PC-3 (cell line): ENCODE results near the gene COL7A1. TPM values are rescaled to one million over a fixed set of nuclear protein-coding genes. Genes with fewer than 3 reads are reported as not detected.

Experiments
- ATAC-seq: fragments of 200-7000 bp; cut with Tn5 transposase; 2 replicates; pipeline ENCODE4 v1.9.1; 2020; ENCODE audit warnings: mild to moderate bottlenecking, moderate library complexity
- BruUV-seq: library from RNA; stranded (reverse); fragments of 400-500 nt; replicated peaks from 2 replicates; lab custom pipeline; 2021; lab: Mats Ljungman, UMichigan
- CTCF ChIA-PET: fragments of 300-600 bp; sonication (Branson Sonifier 250); formaldehyde crosslinking; loops from one replicate; lab custom pipeline; 2022; ENCODE audit warnings: antibody characterized with exemption; lab: Charles Lee
- POLR2A ChIA-PET: fragments of 300-600 bp; sonication (Branson Sonifier 250); formaldehyde crosslinking; loops from one replicate; lab custom pipeline; 2022; ENCODE audit warnings: antibody characterized with exemption; ENCODE audit not compliant: unreplicated experiment; lab: Charles Lee
- DNase-seq: peaks from one replicate; pipeline ENCODE4 v3.0.0-alpha.2; 2015
- H2AFZ ChIP-seq: fragments of 300-600 bp; sonication (generic); 2 replicates; pipeline ENCODE4 v1.6.0; 2016; ENCODE audit warnings: antibody characterized with exemption, low read length
- H3F3A ChIP-seq: fragments of 300-600 bp; sonication (generic); one replicate; pipeline ENCODE4 v1.6.0; 2017; ENCODE audit warnings: antibody characterized with exemption, low read length, control low read depth, mild to moderate bottlenecking; ENCODE audit not compliant: unreplicated experiment
- H3K27ac ChIP-seq: fragments of 300-600 bp; sonication (generic); 2 replicates; pipeline ENCODE4 v1.5.1; 2016; ENCODE audit warnings: mild to moderate bottlenecking, low read length
- H3K27me3 ChIP-seq: fragments of 300-600 bp; sonication (generic); 2 replicates; pipeline ENCODE4 v1.6.1; 2016; ENCODE audit warnings: low read length, mixed read lengths
- H3K36me3 ChIP-seq: fragments of 300-600 bp; sonication (generic); 2 replicates; pipeline ENCODE4 v1.6.1; 2016; ENCODE audit warnings: low read depth, mixed run types, low read length, mixed read lengths
- H3K4me1 ChIP-seq: fragments of 300-600 bp; sonication (generic); 2 replicates; pipeline ENCODE4 v1.5.1; 2016; ENCODE audit warnings: low read length; ENCODE audit not compliant: insufficient read depth
- H3K4me2 ChIP-seq: fragments of 300-600 bp; sonication (generic); 2 replicates; pipeline ENCODE4 v1.6.0; 2016; ENCODE audit warnings: low read length
- H3K4me3 ChIP-seq: fragments of 300-600 bp; sonication (generic); 2 replicates; pipeline ENCODE4 v1.5.1; 2016; ENCODE audit warnings: mild to moderate bottlenecking, low read length, mixed read lengths
- H3K79me2 ChIP-seq: fragments of 300-600 bp; sonication (generic); 2 replicates; pipeline ENCODE4 v1.6.1; 2017; ENCODE audit warnings: low read length, mixed read lengths
- H3K9ac ChIP-seq: fragments of 300-600 bp; sonication (generic); 2 replicates; pipeline ENCODE4 v1.6.0; 2016; ENCODE audit warnings: mild to moderate bottlenecking, low read length
- H3K9me2 ChIP-seq: fragments of 300-600 bp; sonication (generic); replicated peaks from 2 replicates; pipeline ENCODE4 v1.6.1; 2016; ENCODE audit warnings: mixed run types, low read length, mixed read lengths
- H3K9me3 ChIP-seq: fragments of 300-600 bp; sonication (generic); 2 replicates; pipeline ENCODE4 v1.6.1; 2016; ENCODE audit warnings: low read length, mixed read lengths
- H4K20me1 ChIP-seq: fragments of 300-600 bp; sonication (generic); 2 replicates; pipeline ENCODE4 v1.6.1; 2016; ENCODE audit warnings: low read length, mixed read lengths
- CTCF ChIP-seq: fragments of 300-600 bp; sonication (generic); conservative IDR thresholded peaks from 2 replicates; pipeline ENCODE4 v1.5.1; 2017; ENCODE audit warnings: antibody characterized with exemption, low read depth, mild to moderate bottlenecking, low read length
- EZH2 ChIP-seq: fragments of 300-600 bp; sonication (generic); IDR thresholded peaks from one replicate; pipeline ENCODE4 v1.6.1; 2017; ENCODE audit warnings: antibody characterized with exemption, mild to moderate bottlenecking, low read length; ENCODE audit not compliant: unreplicated experiment
- EZH2phosphoT487 ChIP-seq: fragments of 300-600 bp; sonication (generic); IDR thresholded peaks from 2 replicates; pipeline ENCODE4 v1.6.1; 2018; ENCODE audit warnings: mild to moderate bottlenecking, antibody characterized with exemption, low read length, borderline replicate concordance
- intact Hi-C: fragments of 100-400 bp; cut with micrococcal nuclease; formaldehyde crosslinking; loops from 2 replicates; pipeline ENCODE4 v1.9.0; 2023
- total RNA-seq: library from RNA; depleted of rRNA; stranded (reverse); fragments of >200 nt; gene quantifications from 2 replicates; pipeline ENCODE4 v1.2.3, GENCODE V29; 2014

Gene COL7A1
- total RNA-seq, 1 experiment from 2014 or later, result 7.9 TPM

- POLR2A ChIA-PET, result no interaction called here
Observed at GRCh38 chr3:48639944-48640606, 44.9 kb upstream of the COL7A1 start.

GRCh38 chr3:48637305-48637704 is 42.2 kb upstream of the COL7A1 start:
- Histone ChIP-seq H3K4me1 (peaks cover 26% of the 10 kb centered on the region), H3K9ac (no peak overlapping the region), H3K36me3 (no peaks in the 10 kb centered on the region; the same call in 1 of the 2 replicates), H3K9me2 (no peaks in the 10 kb centered on the region), H2AFZ (no peak overlapping the region), H3K4me3 (no peak overlapping the region), H3K9me3 (no peaks in the 10 kb centered on the region), H3K27ac (no peak overlapping the region), H3K27me3 (no peaks in the 10 kb centered on the region), H3F3A (no peaks in the 10 kb centered on the region), H3K4me2 (no peak overlapping the region), H4K20me1 (no peaks in the 10 kb centered on the region), H3K79me2 (peaks cover 22% of the 10 kb centered on the region)
- TF ChIP-seq EZH2phosphoT487 (no peak), EZH2 (no peak), CTCF (no peak)
- intact Hi-C loops, result no loop called here
- BruUV-seq, result no TSS peak
- CTCF ChIA-PET, result no interaction called here
- no peak for DNase-seq
- no peak for ATAC-seq
- POLR2A ChIA-PET, result no interaction called here

More at GRCh38 chr3:48639944-48640606, 44.9 kb upstream of the COL7A1 start:
- peaks cover 5% of the 10 kb centered on the region for H3K79me2 ChIP-seq
- H3K36me3 ChIP-seq, result no peaks in the 10 kb centered on the region
- TF ChIP-seq CTCF, result no peak
- TF ChIP-seq EZH2phosphoT487, result no peak
- TF ChIP-seq EZH2, result no peak
- H3K27ac ChIP-seq, result no peak overlapping the region
- H3F3A ChIP-seq, result no peaks in the 10 kb centered on the region
- H3K4me2 ChIP-seq, result no peak overlapping the region
- H3K9me2 ChIP-seq, result no peaks in the 10 kb centered on the region
- H3K9ac ChIP-seq, result no peak overlapping the region
- peaks cover 17% of the 10 kb centered on the region for H3K4me1 ChIP-seq
- H4K20me1 ChIP-seq, result no peaks in the 10 kb centered on the region
- ATAC-seq, result no peak
- DNase-seq, result no peak
- no peak overlapping the region for H3K4me3 ChIP-seq
- no peak overlapping the region for H2AFZ ChIP-seq
- CTCF ChIA-PET, result interaction anchor here (0.7 kb wide), 1 partner anchor 34 kb away, joined by 12 read pairs; no protein-coding TSS in a partner anchor
- intact Hi-C loops, result no loop called here
- no TSS peak for BruUV-seq
- no peaks in the 10 kb centered on the region for H3K27me3 ChIP-seq
- H3K9me3 ChIP-seq, result no peaks in the 10 kb centered on the region

GRCh38 chr3:48636149-48636655 is 41.1 kb upstream of the COL7A1 start:
- H3K9me3 ChIP-seq, result no peaks in the 10 kb centered on the region
- H4K20me1 ChIP-seq, result no peaks in the 10 kb centered on the region
- H3K27ac ChIP-seq, result no peak overlapping the region
- TF ChIP-seq EZH2phosphoT487 (no peak), EZH2 (no peak), CTCF (no peak)
- peak overlapping the region; percentile 96 for H3K4me2 ChIP-seq
- H3K27me3 ChIP-seq, result no peaks in the 10 kb centered on the region
- peak overlapping the region; percentile 83 for H3K9ac ChIP-seq
- no peaks in the 10 kb centered on the region for H3F3A ChIP-seq
- peaks cover 26% of the 10 kb centered on the region for H3K4me1 ChIP-seq
- ChIA-PET CTCF (interaction anchor here (0.5 to 1.4 kb wide), 5 partner anchors 50 to 104 kb away, joined by 3 to 6 read pairs (median 3); partner anchors contain the start of genes PFKFB4 and UCN2), POLR2A (interaction anchor here (0.6 kb wide), 1 partner anchor 211 kb away, joined by 4 read pairs; the partner anchor contains the start of gene PRKAR2A)
- BruUV-seq, result no TSS peak
- intact Hi-C loops, result no loop called here
- H3K9me2 ChIP-seq, result no peaks in the 10 kb centered on the region
- peaks cover 4% of the 10 kb centered on the region for H3K36me3 ChIP-seq
- ATAC-seq, result no peak
- H3K4me3 ChIP-seq, result peak overlapping the region; percentile 90
- H2AFZ ChIP-seq, result peak overlapping the region; percentile 71
- no peak for DNase-seq
- peaks cover 22% of the 10 kb centered on the region for H3K79me2 ChIP-seq
